Subcutaneous abdominal adipose tissue (tissue), 5 donors: ENCODE measurements around the gene MRPL12.

ENCODE experiments used
- H3K27ac ChIP-seq: one replicate; pipeline ENCODE4 v1.7.0; 2013; ENCODE audit warnings: low read depth, mild to moderate bottlenecking, inconsistent platforms, low read length, moderate library complexity
- H3K27me3 ChIP-seq, 5 donors: one replicate each; pipeline ENCODE4 v1.7.0; 2013; ENCODE audit warnings: low read length in 5 of 5, inconsistent platforms in 1 of 5; ENCODE audit not compliant: control insufficient read depth in 5 of 5, insufficient read depth in 4 of 5
- H3K36me3 ChIP-seq, 5 donors: one replicate each; pipeline ENCODE4 v1.7.0; 2013; ENCODE audit warnings: low read length in 5 of 5; ENCODE audit not compliant: control insufficient read depth in 5 of 5, insufficient read depth in 5 of 5
- H3K4me1 ChIP-seq, 5 donors: one replicate each; pipeline ENCODE4 v1.7.0; 2013; ENCODE audit warnings: low read length in 5 of 5, mild to moderate bottlenecking in 3 of 5, moderate library complexity in 1 of 5; ENCODE audit not compliant: control insufficient read depth in 5 of 5, insufficient read depth in 5 of 5
- H3K4me3 ChIP-seq, 5 donors: one replicate each; pipeline ENCODE4 v1.7.0; 2013; ENCODE audit warnings: low read length in 5 of 5, low read depth in 1 of 5
- H3K9ac ChIP-seq, 5 donors: one replicate each; pipeline ENCODE4 v1.7.0; 2013; ENCODE audit warnings: low read length in 5 of 5, mild to moderate bottlenecking in 4 of 5, moderate library complexity in 3 of 5
- H3K9me3 ChIP-seq, 5 donors: one replicate each; pipeline ENCODE4 v1.7.0; 2013; ENCODE audit warnings: low read length in 5 of 5; ENCODE audit not compliant: control insufficient read depth in 5 of 5
- donor health status: healthy.
- donor health status: healthy.
- donor health status: healthy.
- donor health status: healthy.
- donor health status: healthy.

MRPL12 gene

GRCh38 chr17:81707725-81708646 is 4.8 kb downstream of the MRPL12 start:
- no peaks in the 10 kb centered on the region for H3K27me3 ChIP-seq
- peak overlapping the region in 1 of 5 donors; percentile 41 for H3K9ac ChIP-seq
- peaks cover 0 to 33% (median 26%) of the 10 kb centered on the region in 5 donors for H3K36me3 ChIP-seq
- H3K4me3 ChIP-seq, result no peak overlapping the region
- H3K27ac ChIP-seq, result no peak overlapping the region
- no peaks in the 10 kb centered on the region for H3K9me3 ChIP-seq
- peaks cover 12 to 47% (median 39%) of the 10 kb centered on the region in 5 donors for H3K4me1 ChIP-seq

DNA sequence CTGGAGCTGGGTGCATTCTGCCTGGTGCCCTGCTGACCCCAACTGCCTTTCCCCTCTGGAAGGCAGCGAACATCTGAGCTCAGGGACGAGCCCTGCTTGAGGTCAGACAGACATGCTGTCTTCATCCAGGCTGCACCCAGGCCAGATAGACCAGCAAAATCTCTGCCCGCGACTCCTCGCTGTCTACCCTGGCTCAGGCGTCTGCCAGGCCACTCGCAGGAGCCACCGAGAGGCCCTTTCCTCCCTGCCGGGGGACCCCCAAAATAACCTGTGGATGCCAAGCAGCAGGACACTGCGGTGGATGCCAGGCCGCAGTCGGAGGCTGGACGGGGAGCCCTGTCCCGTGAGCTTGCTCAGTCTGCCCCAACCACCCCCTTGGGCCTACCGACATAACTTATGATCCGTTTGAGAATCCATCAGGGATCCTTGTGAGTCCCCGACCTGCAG is 5.6 kb downstream of the MRPL12 start:
- H3K9me3 ChIP-seq, result no peaks in the 10 kb centered on the region
- no peaks in the 10 kb centered on the region for H3K27me3 ChIP-seq
- H3K9ac ChIP-seq, result no peak overlapping the region
- peaks cover 0 to 33% (median 26%) of the 10 kb centered on the region in 5 donors for H3K36me3 ChIP-seq
- peaks cover 12 to 51% (median 43%) of the 10 kb centered on the region in 5 donors for H3K4me1 ChIP-seq
- H3K4me3 ChIP-seq, result no peak overlapping the region
- no peak overlapping the region for H3K27ac ChIP-seq

DNA sequence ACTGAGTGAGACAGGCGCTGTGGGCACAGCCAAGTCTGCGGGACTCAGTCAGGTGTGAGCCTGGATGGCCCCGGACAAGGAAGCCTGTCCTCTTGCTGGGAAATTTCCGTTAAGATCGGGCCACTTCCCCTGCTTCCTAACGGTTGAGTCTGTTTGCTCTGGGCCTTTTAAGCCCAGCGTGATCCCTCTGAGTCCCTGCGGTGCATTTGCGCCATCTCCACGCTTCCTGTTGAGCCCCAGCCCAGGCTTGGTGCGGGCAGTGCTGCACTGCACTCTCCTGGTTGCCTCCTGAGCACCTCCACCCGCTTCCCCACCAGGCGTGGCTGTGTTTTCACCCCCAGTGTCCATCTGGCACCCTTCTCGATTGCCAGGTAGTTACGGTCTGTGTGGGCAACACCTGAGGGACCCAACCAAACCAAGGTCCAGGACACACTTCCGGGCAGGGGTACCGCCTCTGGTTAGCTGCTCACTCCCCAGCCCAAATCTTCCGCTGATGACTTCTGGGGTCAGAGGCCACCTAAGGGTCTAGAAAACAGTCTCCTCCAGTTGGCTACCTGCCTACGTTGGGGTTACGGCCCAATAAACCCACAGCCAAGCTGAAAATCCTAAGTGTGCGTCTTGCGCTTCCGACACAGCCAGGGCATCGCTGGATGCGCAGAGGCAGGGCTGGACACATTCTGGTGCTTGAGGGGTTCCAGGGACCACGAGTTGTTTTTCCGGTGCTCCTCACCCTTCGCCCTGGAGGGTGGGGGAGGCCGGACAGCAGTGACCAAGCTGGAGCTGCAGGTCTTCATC is 7.5 kb downstream of the MRPL12 start:
- Histone ChIP-seq H3K4me1 (peaks cover 7 to 58% (median 49%) of the 10 kb centered on the region in 5 donors), H3K36me3 (peaks cover 0 to 30% (median 19%) of the 10 kb centered on the region in 5 donors), H3K4me3 (peak overlapping the region; percentile 22 to 81 (median 64)), H3K27me3 (no peaks in the 10 kb centered on the region), H3K9me3 (no peaks in the 10 kb centered on the region), H3K27ac (no peak overlapping the region), H3K9ac (peak overlapping the region in 3 of 5 donors; percentile 39 to 56 (median 47))

- Histone ChIP-seq H3K27me3 (no peaks in the 10 kb centered on the region), H3K9me3 (no peaks in the 10 kb centered on the region), H3K36me3 (peaks cover 0 to 26% (median 11%) of the 10 kb centered on the region in 5 donors), H3K27ac (peak within 1 kb of the TSS; percentile 37), H3K9ac (peak within 1 kb of the TSS in 4 of 5 donors; percentile 53 to 77 (median 62)), H3K4me3 (peak within 1 kb of the TSS; percentile 63 to 81 (median 66)), H3K4me1 (peaks cover 7 to 58% (median 49%) of the 10 kb centered on the region in 5 donors)
Measured at GRCh38 chr17:81711814-81712467, 8.8 kb downstream of the MRPL12 start, which contains the start of gene SLC25A10. SLC25A10 (plus strand) TSS chr17:81712284; CDS start chr17:81712427, 143 bp downstream.

GRCh38 chr17:81712468-81713003 is 9.4 kb downstream of the MRPL12 start:
- no peaks in the 10 kb centered on the region for H3K27me3 ChIP-seq
- H3K4me1 ChIP-seq, result peaks cover 7 to 57% (median 49%) of the 10 kb centered on the region in 5 donors
- peak overlapping the region in 4 of 5 donors; percentile 53 to 77 (median 62) for H3K9ac ChIP-seq
- peak overlapping the region; percentile 37 for H3K27ac ChIP-seq
- H3K9me3 ChIP-seq, result no peaks in the 10 kb centered on the region
- peak overlapping the region; percentile 61 to 81 (median 66) for H3K4me3 ChIP-seq
- H3K36me3 ChIP-seq, result peaks cover 0 to 25% (median 9%) of the 10 kb centered on the region in 5 donors

- Histone ChIP-seq H3K36me3 (peaks cover 0 to 25% (median 12%) of the 10 kb centered on the region in 5 donors), H3K27me3 (no peaks in the 10 kb centered on the region), H3K4me3 (peak overlapping the region; percentile 61 to 81 (median 66)), H3K9ac (peak overlapping the region in 4 of 5 donors; percentile 53 to 77 (median 62)), H3K4me1 (peaks cover 7 to 53% (median 49%) of the 10 kb centered on the region in 5 donors), H3K9me3 (no peaks in the 10 kb centered on the region), H3K27ac (peak overlapping the region; percentile 37)
Measured at GRCh38 chr17:81713004-81713555, 9.9 kb downstream of the MRPL12 start.

GRCh38 chr17:81713556-81714411 is 10.6 kb downstream of the MRPL12 start:
- H3K9ac ChIP-seq, result peak overlapping the region in 3 of 5 donors; percentile 61 to 78 (median 64)
- H3K27ac ChIP-seq, result peak overlapping the region; percentile 60
- H3K36me3 ChIP-seq, result peaks cover 0 to 28% (median 13%) of the 10 kb centered on the region in 5 donors
- H3K4me1 ChIP-seq, result peaks cover 7 to 53% (median 49%) of the 10 kb centered on the region in 5 donors
- no peaks in the 10 kb centered on the region for H3K9me3 ChIP-seq
- H3K4me3 ChIP-seq, result peak overlapping the region; percentile 61 to 81 (median 66)
- no peaks in the 10 kb centered on the region for H3K27me3 ChIP-seq

GRCh38 chr17:81714412-81715106 is 11.4 kb downstream of the MRPL12 start:
- peak overlapping the region; percentile 60 for H3K27ac ChIP-seq
- H3K9me3 ChIP-seq, result no peaks in the 10 kb centered on the region
- no peaks in the 10 kb centered on the region for H3K27me3 ChIP-seq
- H3K36me3 ChIP-seq, result peaks cover 0 to 29% (median 13%) of the 10 kb centered on the region in 5 donors
- H3K4me1 ChIP-seq, result peaks cover 7 to 53% (median 49%) of the 10 kb centered on the region in 5 donors
- peak overlapping the region in 3 of 5 donors; percentile 26 to 78 (median 58) for H3K9ac ChIP-seq
- peak overlapping the region in 3 of 5 donors; percentile 7 to 61 (median 32) for H3K4me3 ChIP-seq
